H4 (cell line): Measurements from ENCODE around the gene INCENP. TPM values are rescaled to one million over a fixed set of nuclear protein-coding genes. Genes with fewer than 3 reads are reported as not detected.

Experiments
- DNase-seq: peaks from one replicate; pipeline ENCODE4 v3.0.0-alpha.2; 2015; ENCODE audit warnings: low spot score
- total RNA-seq: library from RNA; depleted of rRNA; stranded (reverse); fragments of >200 nt; shearing (Covaris generic); gene quantifications from 2 replicates; pipeline ENCODE4 v1.2.3, GENCODE V29; 2014

The INCENP gene
- total RNA-seq, 1 experiment from 2014 or later: 48.9 TPM

GRCh38 chr11:62124186-62125113, 639 bp downstream of the INCENP start:
- DNase-seq: no peak

- DNase-seq: no peak
Observed at GRCh38 chr11:62125316-62125715, 1.5 kb downstream of the INCENP start.

- no peak for DNase-seq
Observed at GRCh38 chr11:62125881-62126280, 2.1 kb downstream of the INCENP start.

- DNase-seq: no peak
Observed at GRCh38 chr11:62127426-62127825, 3.6 kb downstream of the INCENP start.

GRCh38 chr11:62127941-62128770, 4.3 kb downstream of the INCENP start:
- DNase-seq: no peak

GRCh38 chr11:62128835-62129234, 5.0 kb downstream of the INCENP start:
- DNase-seq: no peak

- no peak for DNase-seq
Observed at GRCh38 chr11:62129590-62130282, 5.9 kb downstream of the INCENP start.

- DNase-seq: no peak
Observed at GRCh38 chr11:62130283-62131169, 6.7 kb downstream of the INCENP start.

GRCh38 chr11:62131170-62131464, 7.3 kb downstream of the INCENP start:
- DNase-seq: no peak

GRCh38 chr11:62132191-62132590, 8.4 kb downstream of the INCENP start:
- no peak for DNase-seq

GRCh38 chr11:62132689-62133293, 9.0 kb downstream of the INCENP start:
- DNase-seq: no peak

- no peak for DNase-seq
Observed at GRCh38 chr11:62133328-62134065, 9.7 kb downstream of the INCENP start.

GRCh38 chr11:62137276-62137861, 13.6 kb downstream of the INCENP start:
- DNase-seq: no peak

GRCh38 chr11:62137881-62138629, 14.2 kb downstream of the INCENP start:
- DNase-seq: no peak

GRCh38 chr11:62138630-62139425, 15.0 kb downstream of the INCENP start:
- no peak for DNase-seq

GRCh38 chr11:62139526-62140303, 15.9 kb downstream of the INCENP start:
- DNase-seq: no peak
